Neutrophil (primary cell): Measurements from ENCODE around the gene C13orf46.
A peak's percentile ranks its signal among the peaks of the same experiment; 100 is the strongest.
"Not testable (repeated sequence)": the region's sequence is repeated elsewhere in the genome, so short reads cannot be mapped to it uniquely, and the experiment has no call there.

ENCODE experiments used
- H3K27ac ChIP-seq: fragments of 200-600 bp; sonication (generic); 2 replicates; pipeline ENCODE4 v1.5.1; 2016; ENCODE audit warnings: mild to moderate bottlenecking, moderate library complexity
- H3K27me3 ChIP-seq: fragments of 200-600 bp; sonication (generic); 2 replicates; pipeline ENCODE4 v1.6.0; 2016; ENCODE audit warnings: mild to moderate bottlenecking
- H3K36me3 ChIP-seq: fragments of 200-600 bp; sonication (generic); 2 replicates; pipeline ENCODE4 v1.5.1; 2017
- H3K4me1 ChIP-seq, 2 experiments: fragments of 200-600 bp in 1 of 2; sonication (generic) in 1 of 2; 1 replicate in 1 of 2; 2 replicates in 1 of 2; pipeline versions ENCODE4 v1.5.1 to v1.6.1; 2013 to 2016; ENCODE audit warnings: low read depth in 1 of 2, low read length in 1 of 2, mild to moderate bottlenecking in 1 of 2, moderate library complexity in 1 of 2; ENCODE audit not compliant: control insufficient read depth in 1 of 2, insufficient read depth in 1 of 2
- H3K4me3 ChIP-seq, 2 experiments: fragments of 200-600 bp in 1 of 2; sonication (generic) in 1 of 2; 1 replicate in 1 of 2; 2 replicates in 1 of 2; pipeline ENCODE4 v1.5.1; 2013 to 2016; ENCODE audit warnings: low read depth in 1 of 2, low read length in 1 of 2, mild to moderate bottlenecking in 1 of 2, moderate library complexity in 1 of 2
- H3K9me3 ChIP-seq: fragments of 200-600 bp; sonication (generic); 2 replicates; pipeline ENCODE4 v1.5.1; 2016
- CTCF ChIP-seq: fragments of 200-600 bp; sonication (generic); IDR thresholded peaks from 2 replicates; pipeline ENCODE4 v1.5.1; 2016; ENCODE audit warnings: antibody characterized with exemption

C13orf46 gene

DNA sequence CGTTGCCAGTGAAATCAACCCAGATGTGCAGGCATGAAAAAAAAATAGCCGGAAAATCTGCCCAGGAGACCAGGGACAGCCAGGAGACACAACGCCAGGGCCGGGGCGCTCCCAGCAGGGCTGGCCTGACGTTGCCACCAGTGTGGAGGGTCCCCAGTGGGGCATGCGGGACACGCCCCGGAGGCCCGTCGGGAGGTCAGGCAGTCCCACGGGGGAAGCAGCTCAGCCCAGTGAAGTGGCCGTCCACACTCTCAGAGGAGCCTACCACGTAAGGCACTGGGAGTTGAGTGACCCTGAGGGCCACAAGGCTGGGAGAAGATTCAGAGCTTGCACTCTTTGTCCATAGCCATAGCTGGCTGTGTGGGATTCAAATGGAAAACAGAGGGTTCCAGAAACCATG, 56.8 kb downstream of the C13orf46 start:
- Histone ChIP-seq H3K27me3 (no peaks in the 10 kb centered on the region), H3K4me1 (no peaks in the 10 kb centered on the region), H3K36me3 (no peaks in the 10 kb centered on the region), H3K27ac (no peak overlapping the region), H3K9me3 (peaks cover 8% of the 10 kb centered on the region), H3K4me3 (no peak overlapping the region)
- TF ChIP-seq CTCF = no peak

GRCh38 chr13:113916330-113916815, 57.5 kb downstream of the C13orf46 start:
- no peaks in the 10 kb centered on the region for H3K36me3 ChIP-seq
- no peak for TF ChIP-seq CTCF
- no peaks in the 10 kb centered on the region for H3K4me1 ChIP-seq
- peak overlapping the region; percentile 41 for H3K27ac ChIP-seq
- H3K27me3 ChIP-seq = peaks cover 2% of the 10 kb centered on the region
- peaks cover 8% of the 10 kb centered on the region for H3K9me3 ChIP-seq
- no peak overlapping the region for H3K4me3 ChIP-seq

DNA sequence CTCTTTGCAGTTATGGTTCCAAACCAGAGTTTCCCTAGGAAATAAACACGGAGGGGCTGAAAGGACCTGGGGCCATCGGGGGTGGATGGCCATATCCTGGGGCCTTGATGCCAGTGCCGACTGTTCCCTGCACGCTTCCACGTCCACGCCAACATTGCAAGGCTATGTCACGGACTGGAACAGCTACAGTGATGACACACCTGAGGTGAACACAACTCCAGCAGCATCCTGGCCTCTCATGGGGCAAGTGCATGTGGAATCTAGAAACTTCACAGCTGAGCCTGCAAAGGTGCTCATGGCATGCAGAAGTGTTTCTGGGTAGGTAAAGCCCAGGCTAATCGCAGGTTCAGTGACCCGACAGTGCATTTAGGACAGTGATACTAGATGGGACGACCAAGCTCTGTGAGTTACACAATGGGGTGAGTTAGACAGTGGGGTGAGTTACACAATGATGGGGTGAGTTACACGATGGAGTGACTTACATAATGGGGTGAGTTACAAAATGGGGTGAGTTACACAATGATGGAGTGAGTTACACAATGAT, 58.0 kb downstream of the C13orf46 start:
- H3K9me3 ChIP-seq = peaks cover 8% of the 10 kb centered on the region
- no peak for TF ChIP-seq CTCF
- no peaks in the 10 kb centered on the region for H3K4me1 ChIP-seq

GRCh38 chr13:113915012-113915763, 58.7 kb downstream of the C13orf46 start:
- H3K27me3 ChIP-seq = peaks cover 13% of the 10 kb centered on the region
- H3K36me3 ChIP-seq = no peaks in the 10 kb centered on the region
- H3K4me1 ChIP-seq = no peaks in the 10 kb centered on the region
- H3K4me3 ChIP-seq = no peak overlapping the region
- peaks cover 8% of the 10 kb centered on the region for H3K9me3 ChIP-seq
- no peak overlapping the region for H3K27ac ChIP-seq
- no peak for TF ChIP-seq CTCF

More for the DNA sequence above, 58.0 kb downstream of the C13orf46 start:
- Histone ChIP-seq H3K27ac (peak overlapping the region; percentile 41), H3K27me3 (peaks cover 7% of the 10 kb centered on the region), H3K4me3 (no peak overlapping the region), H3K36me3 (no peaks in the 10 kb centered on the region)

- Histone ChIP-seq H3K4me3 (no peak overlapping the region), H3K27ac (no peak overlapping the region)
Measured at GRCh38 chr13:113914333-113915011, 59.4 kb downstream of the C13orf46 start.

DNA sequence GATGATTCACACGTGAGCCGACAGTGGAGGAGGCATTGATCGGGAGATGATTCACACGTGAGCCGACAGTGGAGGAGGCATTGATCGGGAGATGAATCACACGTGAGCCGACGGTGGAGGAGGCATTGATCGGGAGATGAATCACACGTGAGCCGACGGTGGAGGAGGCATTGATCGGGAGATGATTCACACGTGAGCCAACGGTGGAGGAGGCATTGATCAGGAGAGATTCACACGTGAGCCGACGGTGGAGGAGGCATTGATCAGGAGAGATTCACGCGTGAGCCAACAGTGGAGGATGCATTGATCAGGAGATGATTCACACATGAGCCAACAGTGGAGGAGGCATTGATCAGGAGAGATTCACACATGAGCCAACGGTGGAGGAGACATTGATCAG, 60.0 kb downstream of the C13orf46 start:
- not testable (repeated sequence) for H3K4me3 ChIP-seq, H3K9me3 ChIP-seq, H3K27ac ChIP-seq, H3K4me1 ChIP-seq, H3K36me3 ChIP-seq
- H3K27me3 ChIP-seq = peaks cover 27% of the 10 kb centered on the region

More at GRCh38 chr13:113914333-113915011, 59.4 kb downstream of the C13orf46 start:
- Histone ChIP-seq H3K36me3 (no peaks in the 10 kb centered on the region), H3K4me1 (no peaks in the 10 kb centered on the region), H3K27me3 (peaks cover 21% of the 10 kb centered on the region), H3K9me3 (peaks cover 8% of the 10 kb centered on the region)
- TF ChIP-seq CTCF = no peak

- H3K4me1 ChIP-seq, H3K36me3 ChIP-seq, H3K4me3 ChIP-seq, H3K9me3 ChIP-seq, H3K27ac ChIP-seq: not testable (repeated sequence)
- H3K27me3 ChIP-seq = peaks cover 29% of the 10 kb centered on the region
Measured at GRCh38 chr13:113913408-113913807, 60.5 kb downstream of the C13orf46 start.
